GM12878 (cell line): ENCODE results near the gene ITLN1. TPM values are rescaled to one million over a fixed set of nuclear protein-coding genes. Genes with fewer than 3 reads are reported as not detected.
"Not testable (repeated sequence)": the region's sequence is repeated elsewhere in the genome, so short reads cannot be mapped to it uniquely, and the experiment has no call there.

Experiments used
- ATAC-seq: fragments of 200-7000 bp; cut with Tn5 transposase; 3 replicates; pipeline ENCODE4 v1.9.1; 2020; ENCODE audit warnings: mild to moderate bottlenecking, moderate library complexity
- BruUV-seq: library from RNA; stranded (reverse); fragments of 400-500 nt; replicated peaks from 2 replicates; lab custom pipeline; 2021; lab: Mats Ljungman, UMichigan
- CTCF ChIA-PET: fragments of 300-600 bp; sonication (Branson Sonifier 250); formaldehyde crosslinking; extraction: SDS; loops from one replicate; lab custom pipeline; 2021; ENCODE audit warnings: inconsistent platforms; lab: Yijun Ruan, JAX
- POLR2A ChIA-PET: fragments of 350-600 bp; formaldehyde crosslinking; extraction: SDS; loops from one replicate; lab custom pipeline; 2021; ENCODE audit warnings: inconsistent platforms; lab: Charles Lee
- RAD21 ChIA-PET: fragments of 300-600 bp; sonication (Branson Sonifier 250); formaldehyde crosslinking; loops from one replicate; lab custom pipeline; 2023; ENCODE audit warnings: antibody characterized with exemption; ENCODE audit not compliant: unreplicated experiment; lab: Charles Lee
- SMC1A ChIA-PET: fragments of 300-600 bp; sonication (Branson Sonifier 250); formaldehyde crosslinking; loops from one replicate; lab custom pipeline; 2023; ENCODE audit not compliant: unreplicated experiment, uncharacterized antibody; lab: Charles Lee
- DNase-seq: peaks from one replicate; pipeline ENCODE4 v3.0.0-alpha.2; 2011; ENCODE audit warnings: low read depth, low spot score
- FAIRE-seq: peaks from 3 replicates; lab custom pipeline; 2011; peaks lifted over from hg19 to GRCh38; lab: Jason Lieb, UNC
- H2AFZ ChIP-seq: 2 replicates; pipeline ENCODE4 v1.6.0; 2011; ENCODE audit warnings: low read depth, low read length, control low read depth; ENCODE audit not compliant: control insufficient read depth
- H3K27ac ChIP-seq: 2 replicates; pipeline ENCODE4 v1.5.1; 2011; ENCODE audit warnings: control low read depth; ENCODE audit not compliant: control insufficient read depth, insufficient read depth
- H3K27me3 ChIP-seq, 2 experiments: replicated peaks in 1 of 2; 2 replicates each; pipeline versions ENCODE4 v1.6.0 to v1.6.1; 2011; ENCODE audit warnings: low read length in 1 of 2; ENCODE audit not compliant: control insufficient read depth in 2 of 2, insufficient read depth in 2 of 2
- H3K36me3 ChIP-seq, 2 experiments: 2 replicates each; pipeline ENCODE4 v1.5.1; 2011; ENCODE audit warnings: low read length in 1 of 2; ENCODE audit not compliant: control insufficient read depth in 2 of 2, insufficient read depth in 2 of 2
- H3K4me1 ChIP-seq: 2 replicates; pipeline ENCODE4 v1.6.1; 2011; ENCODE audit warnings: mild to moderate bottlenecking, low read length, moderate library complexity, mixed read lengths; ENCODE audit not compliant: control insufficient read depth, insufficient read depth
- H3K4me2 ChIP-seq: 2 replicates; pipeline ENCODE4 v1.6.0; 2011; ENCODE audit warnings: control low read depth; ENCODE audit not compliant: control insufficient read depth, insufficient read depth
- H3K4me3 ChIP-seq: fragments of 200-600 bp; sonication (generic); 2 replicates; pipeline ENCODE4 v1.5.1; 2016
- H3K79me2 ChIP-seq: 2 replicates; pipeline ENCODE4 v1.6.0; 2011; ENCODE audit warnings: low read length; ENCODE audit not compliant: control insufficient read depth, insufficient read depth
- H3K9ac ChIP-seq: 2 replicates; pipeline ENCODE4 v1.8.0; 2011; ENCODE audit warnings: low read length, control low read depth, mixed read lengths; ENCODE audit not compliant: control insufficient read depth, insufficient read depth
- H3K9me3 ChIP-seq: replicated peaks from 3 replicates; pipeline ENCODE4 v1.5.1; 2011; ENCODE audit warnings: mild to moderate bottlenecking, low read length; ENCODE audit not compliant: control insufficient read depth, insufficient read depth
- H4K20me1 ChIP-seq: 2 replicates; pipeline ENCODE4 v1.6.0; 2011; ENCODE audit not compliant: control insufficient read depth, insufficient read depth
- FOXM1 ChIP-seq: IDR thresholded peaks from 2 replicates; pipeline ENCODE4 v1.6.1; 2012; ENCODE audit warnings: low read depth, mild to moderate bottlenecking, inconsistent platforms, low read length, moderate library complexity
- IKZF1 ChIP-seq: fragments of 450-650 bp; conservative IDR thresholded peaks from 2 replicates; pipeline ENCODE4 v1.6.1; 2017; ENCODE audit warnings: antibody characterized with exemption, mild to moderate bottlenecking
- KLF5 ChIP-seq: fragments of 450-650 bp; IDR thresholded peaks from 2 replicates; pipeline ENCODE4 v1.6.1; 2014; ENCODE audit warnings: mild to moderate bottlenecking; ENCODE audit not compliant: partially characterized antibody
- NR2C1 ChIP-seq: fragments of 450-650 bp; IDR thresholded peaks from 2 replicates; pipeline ENCODE4 v1.6.1; 2017; ENCODE audit warnings: antibody characterized with exemption, mild to moderate bottlenecking, moderate library complexity
- WGBS: methylation state at CpG from one replicate; pipeline ENCODE4 v1.1.6; 2016; ENCODE audit warnings: low lambda C conversion rate; ENCODE audit not compliant: insufficient replicate concordance, insufficient coverage; ENCODE audit errors: missing lambda C conversion rate; 5-methylcytosine and 5-hydroxymethylcytosine counted together
- in situ Hi-C: fragments of 300-500 bp; cut with MboI; formaldehyde crosslinking; loops from 9 replicates; pipeline ENCODE4 v1.14.3; 2018; ENCODE audit warnings: mixed read lengths
- intact Hi-C: fragments of 100-400 bp; cut with micrococcal nuclease; formaldehyde crosslinking; loops from one replicate; pipeline ENCODE4 v1.14.2; 2022; ENCODE audit not compliant: unreplicated experiment
- polyA plus RNA-seq, 11 experiments: library from polyadenylated mRNA; depleted of rRNA in 4 of 11; unstranded in 6 of 11; stranded (reverse) in 5 of 11; fragments of >200 nt; fragmentation: Nextera tagmentation in 4 of 11; fragmentation: Illumina TruSeq in 1 of 11; extraction: Ambion mirVana in 4 of 11; extraction: Trizol in 1 of 11; gene quantifications; 1 replicate in 1 of 11; 2 replicates in 10 of 11; pipeline versions ENCODE4 v1.2.1 to v1.2.3, GENCODE V29; 2011 to 2016; ENCODE audit warnings: inconsistent platforms in 2 of 11, missing spikeins in 2 of 11, low read depth in 1 of 11
- total RNA-seq, 4 experiments: library from RNA; depleted of rRNA in 3 of 4; stranded (reverse); fragments of >200 nt in 3 of 4; fragmentation: Illumina TruSeq in 1 of 4; extraction: Trizol in 1 of 4; gene quantifications; 2 replicates each; pipeline versions ENCODE4 v1.2.1 to v1.2.3, GENCODE V29; 2013 to 2021

The ITLN1 gene
- total and polyA plus RNA-seq, 10 of the 15 experiments (the other 5 are each of a cell fraction or from before 2014, with no cell fraction given) = not detected

- TF ChIP-seq KLF5 = no peak
- no peak for TF ChIP-seq NR2C1
- no peak for TF ChIP-seq FOXM1
Observed at GRCh38 chr1:160882582-160882981, 2.4 kb downstream of the ITLN1 start (continued).

GRCh38 chr1:160881264-160881663 lies 3.7 kb downstream of the ITLN1 start:
- H3K4me2 ChIP-seq, intact Hi-C loops, H3K36me3 ChIP-seq, BruUV-seq, H3K4me1 ChIP-seq, in situ Hi-C loops, H3K27me3 ChIP-seq, H3K9ac ChIP-seq, POLR2A ChIA-PET, H4K20me1 ChIP-seq, H3K4me3 ChIP-seq, FAIRE-seq, ATAC-seq, DNase-seq, H2AFZ ChIP-seq, H3K79me2 ChIP-seq, H3K27ac ChIP-seq, RAD21 ChIA-PET, H3K9me3 ChIP-seq: not testable (repeated sequence)
- WGBS = 44% methylated on average over 7 of the region's 7 CpGs
- ChIA-PET SMC1A (interaction anchor here (0.5 kb wide), 1 partner anchor 339 kb away, joined by 3 read pairs; no protein-coding TSS in a partner anchor), CTCF (interaction anchor here (1.2 to 5.5 kb wide), 2 partner anchors 45 to 76 kb away, joined by 3 to 80 read pairs; no protein-coding TSS in a partner anchor)

GRCh38 chr1:160880216-160880615 lies 4.8 kb downstream of the ITLN1 start:
- ATAC-seq (no peak), DNase-seq (no peak), FAIRE-seq (no peak)
- H3K4me3 ChIP-seq = no peak overlapping the region
- H3K9me3 ChIP-seq = no peaks in the 10 kb centered on the region
- ChIA-PET POLR2A (interaction anchor here (0.5 kb wide), 1 partner anchor 110 kb away, joined by 8 read pairs; no protein-coding TSS in a partner anchor), CTCF (interaction anchor here (1.1 to 5.5 kb wide), 7 partner anchors 17 to 104 kb away, joined by 3 to 80 read pairs (median 5); partner anchors contain the start of gene CD244), SMC1A (interaction anchor here (0.8 to 1.1 kb wide), 3 partner anchors 29 to 48 kb away, joined by 3 to 4 read pairs (median 4); no protein-coding TSS in a partner anchor), RAD21 (interaction anchor here (1.1 kb wide), 1 partner anchor 24 kb away, joined by 4 read pairs; no protein-coding TSS in a partner anchor)
- H3K4me1 ChIP-seq = no peaks in the 10 kb centered on the region
- no peaks in the 10 kb centered on the region for H3K27me3 ChIP-seq
- H4K20me1 ChIP-seq = no peaks in the 10 kb centered on the region
- H3K36me3 ChIP-seq = no peaks in the 10 kb centered on the region
- no peak overlapping the region for H3K4me2 ChIP-seq
- in situ Hi-C loops = no loop called here
- H3K79me2 ChIP-seq = no peaks in the 10 kb centered on the region
- H2AFZ ChIP-seq = no peak overlapping the region
- no peak overlapping the region for H3K9ac ChIP-seq
- WGBS = 21% methylated on average over 3 of the region's 3 CpGs
- no peak for TF ChIP-seq IKZF1
- TF ChIP-seq, all 136 proteins: peak for 0
- no TSS peak for BruUV-seq
- no peak overlapping the region for H3K27ac ChIP-seq
- intact Hi-C loops = no loop called here
